SIG-M5 (cell line): ENCODE results near the gene REL.
"Not testable (repeated sequence)": the region's sequence is repeated elsewhere in the genome, so short reads cannot be mapped to it uniquely, and the experiment has no call there.

ENCODE experiments used
- DNase-seq: peaks from one replicate; lab custom pipeline; 2025; lab: John Stamatoyannopoulos, UW

REL gene

DNA sequence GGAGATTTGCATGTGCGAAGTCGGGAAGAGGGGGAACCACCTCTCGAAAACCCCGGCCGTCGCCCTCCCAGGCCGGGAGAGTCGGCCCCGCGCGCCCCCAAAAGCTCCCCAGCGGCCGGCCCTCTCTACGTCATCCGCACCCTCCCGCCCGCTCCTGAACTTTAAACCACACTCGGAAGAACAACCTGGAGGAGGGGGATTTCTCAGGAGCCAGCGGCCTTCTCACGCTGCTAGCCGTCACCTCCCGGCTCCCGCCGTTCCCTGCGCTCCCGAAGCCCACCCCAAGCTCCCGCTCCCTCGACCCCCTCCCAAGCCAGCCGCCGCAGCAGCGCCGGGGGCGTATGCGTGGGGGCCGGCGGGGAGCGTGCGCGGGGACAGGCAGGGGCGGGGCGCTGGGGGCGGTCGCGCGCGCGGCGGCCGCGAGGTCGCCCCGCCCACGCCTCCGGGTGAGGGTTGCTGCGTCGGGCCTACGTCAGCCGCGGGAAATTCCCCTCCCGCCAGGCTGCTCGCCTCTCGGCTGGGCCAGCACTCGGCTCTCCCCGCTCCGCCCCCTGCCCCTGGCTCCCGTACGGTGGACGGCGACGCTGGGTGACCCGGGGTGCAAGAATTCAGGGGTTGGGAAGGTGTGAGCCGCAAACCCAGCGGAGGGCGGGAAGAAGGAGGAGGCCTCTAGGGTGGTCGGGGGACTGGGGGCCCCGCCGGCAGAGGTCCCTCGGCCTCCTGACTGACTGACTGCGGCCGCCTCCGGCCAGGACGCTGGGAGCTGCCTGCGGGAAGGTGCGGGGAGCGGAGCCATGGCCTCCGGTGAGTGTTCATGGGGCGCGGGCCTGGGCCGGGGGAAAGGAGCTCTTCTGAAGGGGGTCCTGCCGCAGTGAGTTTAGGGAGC is at the start of gene REL:
Gene REL (plus strand): TSS at position 528 of the 886 bp plus-strand sequence. CDS start 267 bp downstream, at position 795.
- no peak for DNase-seq

DNA sequence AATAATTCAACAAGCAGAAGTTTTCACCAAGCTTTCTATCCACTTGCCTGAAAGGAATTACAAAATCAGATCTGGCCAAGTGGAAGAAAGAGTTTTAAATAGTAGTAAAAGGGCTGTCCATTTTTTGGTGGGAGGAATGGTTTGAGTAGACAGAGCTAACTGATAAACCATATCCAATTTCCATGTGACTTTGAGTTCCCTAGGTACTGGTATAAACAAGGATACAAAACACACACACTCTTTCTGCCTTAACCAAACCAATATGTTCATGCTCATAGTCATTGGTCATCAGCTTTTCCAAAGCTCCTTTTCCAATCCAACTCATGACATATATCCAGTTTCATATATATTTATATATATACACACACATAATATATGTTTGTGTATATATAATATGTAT is 49.5 kb upstream of the REL start:
- no peak for DNase-seq

DNA sequence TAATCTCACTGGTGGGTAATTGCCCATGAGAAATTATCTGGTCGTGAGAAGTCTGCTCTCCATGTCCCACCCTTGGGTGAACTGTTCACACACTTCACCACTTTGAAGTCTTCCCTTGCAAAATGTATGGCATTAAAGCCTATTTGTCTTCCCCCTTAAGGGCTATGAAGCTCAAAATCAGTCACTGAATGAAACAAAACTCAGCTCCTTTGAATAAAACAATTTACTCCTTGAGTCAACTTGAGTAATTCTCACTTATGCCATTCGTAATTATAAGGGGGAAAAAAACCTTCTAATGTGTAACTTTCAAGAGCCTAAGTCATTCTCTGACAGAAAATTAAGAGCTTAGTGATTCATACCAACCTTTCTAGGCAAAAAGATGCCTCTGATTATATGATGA is 48.8 kb upstream of the REL start:
- no peak for DNase-seq

DNA sequence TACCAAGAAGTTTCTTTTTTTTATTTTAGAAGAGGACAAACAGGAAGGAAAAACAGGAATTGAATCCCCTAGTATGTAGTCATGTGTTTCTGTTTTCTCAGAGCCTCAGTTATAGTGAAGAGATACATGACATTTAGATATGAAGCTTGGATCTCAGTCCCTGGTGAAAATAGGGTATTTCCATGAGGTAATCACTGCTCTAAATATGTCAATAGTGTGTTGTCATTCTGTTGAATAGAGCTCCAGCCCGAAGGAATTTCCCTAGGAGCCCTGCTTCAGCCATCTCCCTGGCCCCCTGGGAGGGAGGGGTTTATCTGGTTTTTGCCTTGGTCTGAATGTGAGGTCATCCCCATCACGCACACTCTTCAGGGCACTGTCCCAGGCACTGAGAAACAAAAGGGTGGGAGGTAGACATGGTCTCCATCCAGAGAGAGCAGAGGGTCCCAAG is 47.1 kb upstream of the REL start:
- DNase-seq: no peak

DNA sequence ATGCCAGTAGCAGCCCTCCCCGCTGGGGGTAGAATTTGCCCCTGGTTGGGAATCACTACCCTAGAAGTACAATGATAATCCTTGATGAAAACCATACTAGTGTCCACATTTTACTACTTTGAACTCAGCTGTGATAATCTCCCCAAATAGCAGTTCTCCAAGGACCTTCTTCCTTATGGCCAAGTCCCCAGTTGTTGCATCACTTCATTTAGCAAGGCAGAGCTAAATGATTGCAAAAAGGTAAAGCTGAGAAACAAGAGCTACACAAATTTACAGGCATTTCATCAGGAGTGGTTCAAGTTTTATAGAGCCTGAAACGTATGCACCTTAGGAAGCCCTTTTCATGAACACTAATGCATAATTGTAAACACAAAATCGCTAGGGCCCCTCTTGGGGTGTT is 44.9 kb upstream of the REL start:
- DNase-seq: no peak

DNA sequence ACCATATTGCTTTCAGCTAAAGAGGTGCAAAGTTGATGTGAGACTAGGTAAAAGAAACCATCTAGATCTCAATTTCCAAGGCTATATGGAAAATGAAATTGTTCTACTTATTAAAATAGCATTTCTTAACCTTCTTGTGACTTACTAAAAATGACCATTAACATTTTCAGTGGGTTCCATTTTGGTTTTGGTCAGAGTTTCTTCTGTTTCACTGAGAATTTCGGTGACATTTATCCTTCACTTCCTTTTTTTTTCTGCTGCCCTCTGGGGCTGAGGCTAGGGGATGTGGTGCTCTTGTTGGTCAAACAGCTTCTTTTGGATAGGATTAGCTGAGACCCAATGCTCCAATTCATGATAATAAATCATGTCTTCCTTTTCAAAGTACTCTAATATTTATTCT is 44.3 kb upstream of the REL start:
- DNase-seq: no peak

DNA sequence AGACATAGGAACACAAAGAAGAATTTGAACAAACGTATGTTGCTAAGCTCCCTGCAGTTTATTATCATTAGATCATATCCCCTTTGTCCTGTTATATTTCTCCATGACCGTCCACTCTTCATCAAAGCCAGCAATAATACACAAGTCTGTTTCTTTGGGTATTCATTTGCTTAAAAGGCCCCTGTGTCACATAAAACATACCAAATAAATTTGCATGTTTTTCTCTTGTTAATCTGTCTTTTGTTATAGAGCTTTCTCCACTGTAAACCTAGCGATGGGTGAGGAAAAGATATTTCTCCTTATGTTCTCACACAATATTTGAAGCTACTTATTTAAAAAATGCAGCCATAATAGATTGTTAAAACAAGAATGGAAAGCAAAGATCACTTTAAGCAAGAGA is 42.9 kb upstream of the REL start:
- no peak for DNase-seq

DNA sequence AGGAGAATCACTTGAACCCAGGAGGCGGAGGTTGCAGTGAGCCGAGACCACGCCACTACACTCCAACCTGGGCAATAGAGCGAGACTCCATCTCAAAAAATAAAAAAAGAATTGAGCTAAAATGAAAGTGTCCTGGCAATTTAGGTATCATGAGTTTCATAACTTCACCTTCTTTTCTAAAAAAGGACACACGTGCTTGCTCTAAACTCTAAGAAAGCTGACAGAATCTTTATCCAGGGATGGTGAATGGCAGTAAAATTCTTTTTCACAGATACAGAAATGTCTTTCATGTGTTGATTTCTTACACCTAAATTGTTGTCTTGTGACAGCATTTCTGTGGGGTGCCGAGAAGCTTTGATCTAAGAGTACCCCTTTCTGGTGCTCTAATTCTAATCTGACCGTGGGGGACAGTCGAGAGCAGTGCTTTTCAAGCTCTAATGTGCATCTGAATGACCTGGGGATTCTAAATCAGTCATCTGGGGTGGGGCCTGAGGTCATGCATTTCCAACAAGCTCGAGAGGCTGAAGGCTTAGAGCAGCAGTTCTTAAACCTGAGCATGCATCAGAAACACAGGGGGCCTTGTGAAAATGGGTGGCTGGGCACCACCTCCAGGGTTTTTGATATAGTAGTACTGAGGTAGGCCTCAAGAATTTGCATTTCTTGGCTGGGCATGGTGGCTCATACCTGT is 42.1 kb upstream of the REL start:
- no peak for DNase-seq

DNA sequence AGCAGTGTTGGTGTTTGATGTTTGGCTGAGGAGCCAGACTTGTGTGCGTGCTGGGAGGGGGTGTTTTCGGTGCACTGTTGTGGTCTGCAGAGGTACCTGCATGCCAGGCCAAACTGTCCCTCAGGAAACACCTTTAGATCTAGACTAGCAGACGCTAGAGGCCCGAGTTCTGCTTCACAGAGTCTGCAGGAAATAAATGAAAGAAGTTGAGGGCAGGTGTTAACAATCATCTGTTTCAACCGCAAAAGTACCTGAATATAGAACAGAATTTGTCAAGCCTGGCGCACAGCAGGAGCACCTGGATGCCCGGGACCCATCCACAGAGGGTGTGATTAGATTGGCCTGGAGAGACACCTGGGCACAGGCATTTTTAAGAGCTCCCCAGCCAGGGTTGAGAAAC is 40.5 kb upstream of the REL start:
- no peak for DNase-seq

DNA sequence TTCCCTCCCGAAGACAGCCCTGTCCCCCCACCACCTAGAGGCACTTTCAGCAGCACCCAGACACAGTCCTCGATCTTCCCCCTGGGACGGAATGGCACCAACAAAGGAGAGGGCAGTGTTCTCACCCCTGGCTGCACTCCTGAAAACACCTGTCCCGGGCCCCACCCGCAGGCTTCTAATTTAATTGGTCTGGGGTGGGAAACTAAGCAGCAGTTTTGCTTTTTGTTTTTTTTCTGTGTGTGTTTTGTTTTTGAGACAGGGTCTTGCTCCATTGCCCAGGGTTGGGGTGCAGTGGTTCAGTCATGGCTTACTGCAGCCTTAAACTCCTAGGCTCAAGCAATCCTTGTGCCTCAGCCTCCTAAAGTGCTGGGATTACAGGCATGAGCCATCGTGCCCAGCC is 38.4 kb upstream of the REL start:
- no peak for DNase-seq

DNA sequence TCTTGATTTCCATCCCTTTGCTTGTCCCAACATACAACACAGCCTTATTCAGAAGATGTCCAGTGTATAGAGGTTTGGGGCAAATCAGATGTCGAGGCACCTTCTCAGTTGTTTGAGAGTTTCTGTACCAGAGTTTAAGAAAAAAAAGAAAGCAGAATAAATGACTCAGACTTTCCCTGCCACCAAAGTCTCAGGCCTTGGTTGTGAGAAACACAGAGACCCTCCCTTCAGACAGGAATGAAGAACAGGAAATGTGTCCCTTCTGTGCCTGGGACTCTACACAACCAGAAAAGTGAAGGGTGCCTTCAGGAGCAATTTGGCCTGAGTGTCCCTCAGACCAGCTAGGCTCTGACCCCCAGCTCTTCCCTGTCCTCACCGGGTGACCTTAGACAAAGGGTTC is 37.3 kb upstream of the REL start:
- DNase-seq: no peak

DNA sequence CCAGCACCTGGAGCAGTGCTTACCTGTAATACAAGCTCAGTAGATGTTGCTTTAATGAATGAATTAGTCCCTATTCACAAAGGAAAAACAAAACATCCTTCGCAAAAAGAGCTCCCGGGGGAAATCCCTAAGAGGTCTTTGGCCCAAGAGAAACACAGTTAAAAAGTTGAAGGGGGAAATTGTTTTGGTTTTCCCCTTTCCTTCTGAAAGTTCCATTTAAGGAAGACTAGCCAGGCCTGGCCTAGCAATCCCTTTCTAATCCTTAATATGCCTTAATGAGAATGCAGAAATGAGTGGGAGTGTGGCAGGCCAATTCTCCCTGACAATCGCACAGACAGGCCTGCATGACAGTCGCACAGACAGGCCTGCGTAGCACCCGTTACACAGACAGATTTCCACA is 33.5 kb upstream of the REL start:
- DNase-seq: no peak

DNA sequence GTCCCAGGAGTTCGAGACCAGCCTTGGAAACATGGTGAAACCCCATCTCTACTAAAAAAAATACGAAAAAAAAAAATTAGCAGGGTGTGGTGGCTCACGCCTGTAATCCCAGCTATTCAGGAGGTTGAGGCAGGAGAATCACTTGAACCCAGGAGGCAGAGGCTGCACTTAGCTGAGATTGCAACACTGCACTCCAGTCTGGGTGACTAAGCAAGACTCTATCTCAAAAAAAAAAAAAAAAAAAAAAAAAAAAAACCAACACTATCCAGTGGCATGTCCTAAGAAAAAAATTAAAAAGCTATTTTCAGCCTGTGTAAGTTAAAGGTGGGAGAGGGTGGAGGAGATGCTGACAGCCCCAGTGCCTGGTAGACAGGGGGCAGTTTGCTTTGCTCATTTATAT is 32.2 kb upstream of the REL start:
- no peak for DNase-seq

DNA sequence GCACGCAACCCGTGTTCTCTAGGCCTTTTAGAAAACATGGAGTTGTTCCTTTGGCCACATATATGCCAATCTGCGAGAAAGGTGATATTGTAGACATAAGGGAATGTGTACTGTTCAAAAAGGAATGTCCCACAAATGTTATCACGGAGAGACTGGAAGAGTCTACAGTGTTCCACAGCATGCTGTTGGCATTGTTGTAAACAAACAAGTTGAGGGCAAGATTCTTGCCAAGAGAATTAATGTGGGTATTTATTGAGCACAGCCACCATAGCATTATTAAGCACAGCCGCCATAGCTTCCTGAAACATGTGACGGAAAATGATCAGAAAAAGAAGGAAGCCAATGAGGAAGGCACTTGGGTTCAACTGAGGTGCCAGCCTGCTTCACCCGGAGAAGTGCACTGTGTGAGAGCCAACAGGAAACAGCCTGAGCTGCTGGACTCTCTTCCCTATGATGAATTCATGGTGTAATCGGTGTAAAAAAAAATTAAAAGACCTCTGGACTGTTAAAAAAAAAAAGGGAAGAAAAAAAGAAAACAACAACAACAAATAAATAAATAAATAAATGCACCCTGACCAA is 29.0 kb upstream of the REL start:
- no peak for DNase-seq

DNA sequence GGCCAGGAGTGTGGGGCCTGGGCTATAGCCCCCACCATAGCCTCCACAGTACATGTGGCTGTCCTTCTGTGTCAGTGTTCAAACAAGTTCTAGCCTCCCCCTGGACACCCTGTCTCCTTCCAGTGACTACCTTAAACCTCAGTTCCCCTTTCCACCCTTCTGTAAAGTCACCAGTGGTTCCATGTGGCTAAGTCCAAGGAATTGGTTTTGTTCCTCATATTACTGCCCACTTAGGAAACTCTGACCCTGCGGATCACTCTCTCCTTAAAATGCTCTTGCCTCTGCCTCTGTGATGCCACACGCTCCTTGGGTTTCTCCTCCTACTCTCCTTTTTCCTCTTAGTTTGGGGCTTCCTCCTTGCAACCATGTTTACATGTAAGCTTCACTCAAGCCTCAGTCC is 27.8 kb upstream of the REL start:
- DNase-seq: no peak

DNA sequence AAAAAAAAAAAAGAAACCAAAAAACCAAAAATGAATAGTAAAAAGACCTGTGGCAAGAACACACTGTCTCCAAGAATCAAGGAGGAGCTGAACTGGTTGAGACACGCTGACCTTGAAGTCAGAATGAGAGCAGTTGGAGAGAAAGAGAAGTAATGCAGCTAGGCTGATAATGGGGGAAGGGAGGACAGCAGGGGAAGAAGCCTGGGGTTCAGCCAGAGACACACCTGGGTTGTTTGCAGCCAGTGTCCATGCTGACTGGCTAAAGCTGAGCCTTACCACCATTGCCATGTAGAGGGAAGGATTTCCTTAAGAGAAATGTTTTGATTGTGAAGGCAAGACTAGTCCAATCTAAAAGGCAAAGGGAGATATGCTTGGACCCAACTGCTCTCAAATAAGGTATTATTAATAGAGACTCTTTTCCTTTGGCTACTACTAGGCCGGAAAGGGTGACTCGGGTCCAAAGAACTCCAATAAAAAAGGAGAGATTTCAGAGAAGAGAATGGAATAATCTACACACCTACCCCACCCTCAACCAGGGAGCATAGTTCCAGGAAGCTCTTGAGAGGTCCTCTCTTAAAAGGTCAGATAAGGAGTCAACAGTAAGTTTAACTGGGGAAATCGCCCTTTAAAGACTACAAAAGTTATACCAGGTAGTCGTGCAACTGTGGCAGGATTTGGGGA is 25.2 kb upstream of the REL start:
- no peak for DNase-seq

DNA sequence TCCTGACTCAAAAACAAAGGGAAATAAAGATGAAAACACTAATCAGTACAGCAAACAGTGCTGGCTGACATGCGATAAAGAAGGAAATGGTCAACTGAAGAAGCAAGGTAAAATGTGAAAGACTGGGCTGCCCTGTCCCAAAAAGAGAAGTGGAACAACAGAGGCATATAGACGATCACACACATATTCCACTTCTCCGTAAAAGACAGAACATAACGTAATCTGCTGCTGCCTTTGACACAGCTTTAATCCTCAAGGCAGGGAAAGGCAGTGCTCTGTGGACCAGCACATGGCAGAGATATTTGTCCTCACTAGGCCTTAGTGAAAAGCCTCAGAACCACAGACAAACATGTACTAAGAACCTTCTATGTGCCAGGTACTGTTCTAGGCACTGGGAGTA is 24.3 kb upstream of the REL start:
- DNase-seq: no peak

DNA sequence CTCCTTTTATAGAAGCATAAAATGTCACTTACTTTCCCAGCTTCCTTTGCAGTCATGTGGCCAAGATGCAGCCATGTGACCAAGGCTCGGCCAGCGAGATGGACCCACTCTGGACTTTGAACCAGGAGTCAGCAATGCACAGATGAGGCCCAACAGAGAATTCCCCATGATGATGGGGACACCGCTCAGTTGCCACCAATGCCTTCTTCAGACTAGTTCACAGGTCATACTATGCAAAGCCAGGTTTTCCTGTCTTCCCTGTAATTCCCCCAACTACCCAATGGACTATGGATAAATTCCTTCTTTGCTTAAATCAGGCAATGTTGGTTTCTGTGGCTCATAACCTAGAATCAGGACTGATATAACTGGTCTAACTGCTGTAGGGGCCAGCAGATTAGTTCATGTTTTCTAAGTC is 22.5 kb upstream of the REL start:
- DNase-seq: no peak

DNA sequence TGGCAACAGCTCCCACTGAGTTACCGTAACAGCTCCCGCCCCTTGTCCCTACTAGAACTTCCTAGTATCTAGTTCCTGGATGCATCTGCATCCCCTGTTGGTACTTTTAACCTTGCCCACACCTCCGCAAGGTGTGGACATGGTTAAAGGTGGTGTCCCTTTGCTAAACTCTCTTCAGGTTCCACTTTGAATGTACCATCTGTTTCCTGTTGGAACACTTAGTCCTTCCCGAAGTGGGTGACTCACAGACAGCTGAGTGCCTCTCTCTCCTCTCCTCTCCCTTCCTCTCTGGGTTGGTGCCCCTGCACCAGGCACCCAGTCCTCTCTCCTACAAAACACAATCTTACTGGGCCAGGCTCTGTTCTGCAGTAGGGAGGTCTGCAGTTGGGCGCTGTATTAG is 19.6 kb upstream of the REL start:
- DNase-seq: no peak

DNA sequence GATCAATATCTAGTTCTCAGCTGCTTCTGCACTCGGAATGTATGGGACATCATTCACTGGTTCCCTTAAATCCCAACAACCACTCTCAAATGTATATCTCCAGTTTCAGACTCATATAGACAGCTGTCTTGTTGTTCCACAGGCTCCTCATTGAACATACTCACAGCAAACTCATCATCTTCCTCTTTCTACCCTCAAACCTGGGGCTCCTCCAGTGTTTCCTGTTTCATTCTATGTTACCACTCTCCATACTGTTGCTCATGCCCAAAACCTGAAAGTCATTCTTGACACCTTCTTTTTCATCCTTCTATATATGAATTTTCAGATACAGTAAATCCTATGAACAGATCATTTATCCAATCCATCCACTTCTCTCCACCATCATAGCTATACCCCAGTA is 18.7 kb upstream of the REL start:
- DNase-seq: no peak

DNA sequence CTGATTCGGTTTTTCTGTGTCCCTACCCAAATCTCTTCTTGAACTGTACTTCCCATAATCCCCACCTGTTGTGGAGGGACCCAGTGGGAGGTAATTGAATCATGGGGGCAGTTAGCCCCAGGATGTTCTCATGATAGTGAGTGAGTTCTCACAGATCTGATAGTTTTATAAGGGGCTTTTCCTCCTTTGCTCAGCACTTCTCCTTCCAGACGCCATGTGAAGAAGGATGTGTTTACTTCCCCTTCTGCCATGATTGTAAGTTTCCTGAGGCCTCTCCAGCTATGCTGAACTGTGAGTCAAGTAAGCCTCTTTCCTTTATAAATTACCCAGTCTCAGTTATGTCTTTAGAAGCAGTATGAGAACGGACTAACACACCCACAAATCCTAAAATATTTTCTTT is 16.0 kb upstream of the REL start:
- DNase-seq: not testable (repeated sequence)

DNA sequence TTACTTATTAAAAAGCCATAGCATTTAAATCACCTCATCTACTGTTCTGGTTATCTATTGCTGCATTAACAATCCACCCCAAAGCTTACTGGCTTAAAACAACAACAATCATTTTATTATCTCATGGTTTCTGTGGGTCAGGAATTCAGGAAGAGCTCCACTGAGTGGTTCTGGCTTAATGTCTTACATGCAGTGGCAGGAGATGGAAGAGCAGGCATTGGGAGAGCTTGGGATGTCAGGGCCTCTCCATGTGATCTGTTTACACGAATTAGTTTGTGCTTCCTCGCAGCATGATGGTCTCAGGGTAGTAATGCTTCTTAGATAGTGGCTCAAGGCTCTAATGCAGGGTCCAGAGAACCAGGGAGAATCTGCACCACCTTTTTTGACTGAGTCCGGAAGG is 14.4 kb upstream of the REL start:
- no peak for DNase-seq

DNA sequence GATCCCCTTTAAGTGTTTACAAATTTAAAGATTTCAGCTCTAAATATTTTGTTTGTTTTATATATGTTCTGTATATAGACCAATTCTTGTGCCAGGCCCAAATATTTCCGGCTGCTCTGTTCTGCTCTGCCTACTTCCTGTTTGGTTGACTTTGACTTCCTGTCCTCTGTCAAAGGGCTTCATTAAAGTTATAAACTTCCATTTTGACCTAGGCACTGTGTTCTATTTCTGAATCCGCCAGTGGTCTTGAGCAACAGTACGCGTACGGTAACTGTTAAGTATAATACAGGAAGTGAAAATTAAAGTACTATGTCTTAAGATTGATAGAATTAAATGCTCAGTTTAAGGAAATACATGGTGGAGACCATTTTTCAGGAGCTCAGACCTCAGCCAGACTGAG is 13.5 kb upstream of the REL start:
- peak; percentile 97 for DNase-seq
